Measurements from ENCODE around the gene ITPR2. TPM values are rescaled to one million over a fixed set of nuclear protein-coding genes. Genes with fewer than 3 reads are reported as not detected.

Gene ITPR2
- 10 to 100 TPM; 34.1 to 53.0 (median 41.0) TPM for total RNA-seq

- no peak for TF ChIP-seq CTCF (IDR thresholded peaks at IDR 0.05; ENCODE audit: low read depth)
Measured at GRCh38 chr12:26832822-26833742, at the start of gene ITPR2. ITPR2 (minus strand) TSS chr12:26833194; CDS start chr12:26832781, 413 bp downstream.

GRCh38 chr12:26880625-26881024 lies 47.6 kb upstream of the ITPR2 start:
- no peak for TF ChIP-seq CTCF (IDR thresholded peaks at IDR 0.05; ENCODE audit: low read depth)

- no peak for TF ChIP-seq CTCF (IDR thresholded peaks at IDR 0.05; ENCODE audit: low read depth)
Measured at GRCh38 chr12:26878661-26879119, 45.7 kb upstream of the ITPR2 start.

- TF ChIP-seq CTCF (IDR thresholded peaks at IDR 0.05; ENCODE audit: low read depth): no peak
Measured at GRCh38 chr12:26874501-26875296, 41.7 kb upstream of the ITPR2 start.

GRCh38 chr12:26872625-26873024 lies 39.6 kb upstream of the ITPR2 start:
- no peak for TF ChIP-seq CTCF (IDR thresholded peaks at IDR 0.05; ENCODE audit: low read depth)

- no peak for TF ChIP-seq CTCF (IDR thresholded peaks at IDR 0.05; ENCODE audit: low read depth)
Measured at GRCh38 chr12:26871985-26872384, 39.0 kb upstream of the ITPR2 start.
